ENCODE results near the gene YPEL4.

DNA sequence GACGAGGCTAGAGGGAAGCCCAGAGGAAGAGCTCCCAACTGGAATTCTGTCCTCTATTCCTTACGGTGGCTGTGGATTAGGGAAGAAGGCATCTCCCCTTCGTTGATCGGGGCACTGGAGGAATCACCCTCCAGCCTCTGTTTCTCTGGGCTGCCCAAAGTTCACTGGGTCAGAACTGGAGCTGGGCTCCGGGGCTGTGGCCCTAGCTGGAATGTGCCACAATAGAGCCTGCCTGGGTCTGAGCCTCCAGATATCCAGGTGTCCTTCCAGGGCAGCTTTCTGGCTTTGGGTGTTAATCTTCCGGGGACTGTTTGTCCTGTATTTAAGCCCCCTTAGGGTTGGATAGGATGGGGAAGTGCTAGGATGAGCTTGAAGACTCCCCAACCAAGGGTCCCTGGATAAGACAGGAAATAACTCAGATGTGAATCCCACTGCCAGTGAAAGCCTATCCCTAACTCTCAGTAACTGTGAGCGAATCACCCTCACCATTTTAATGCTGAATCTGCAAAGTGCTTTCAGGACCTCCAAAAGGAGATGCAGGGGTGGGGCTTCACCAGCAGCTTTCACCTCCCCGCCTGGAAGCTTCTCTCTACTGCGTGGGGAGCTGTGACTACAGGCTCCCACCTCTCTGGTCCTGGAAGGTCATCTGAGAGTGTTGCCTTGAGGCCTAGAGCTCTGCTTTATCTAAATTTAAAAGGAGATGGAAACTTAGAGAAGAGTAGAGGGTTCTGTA is 9.5 kb downstream of the YPEL4 start:
- TF ChIP-seq, protein P1, sequence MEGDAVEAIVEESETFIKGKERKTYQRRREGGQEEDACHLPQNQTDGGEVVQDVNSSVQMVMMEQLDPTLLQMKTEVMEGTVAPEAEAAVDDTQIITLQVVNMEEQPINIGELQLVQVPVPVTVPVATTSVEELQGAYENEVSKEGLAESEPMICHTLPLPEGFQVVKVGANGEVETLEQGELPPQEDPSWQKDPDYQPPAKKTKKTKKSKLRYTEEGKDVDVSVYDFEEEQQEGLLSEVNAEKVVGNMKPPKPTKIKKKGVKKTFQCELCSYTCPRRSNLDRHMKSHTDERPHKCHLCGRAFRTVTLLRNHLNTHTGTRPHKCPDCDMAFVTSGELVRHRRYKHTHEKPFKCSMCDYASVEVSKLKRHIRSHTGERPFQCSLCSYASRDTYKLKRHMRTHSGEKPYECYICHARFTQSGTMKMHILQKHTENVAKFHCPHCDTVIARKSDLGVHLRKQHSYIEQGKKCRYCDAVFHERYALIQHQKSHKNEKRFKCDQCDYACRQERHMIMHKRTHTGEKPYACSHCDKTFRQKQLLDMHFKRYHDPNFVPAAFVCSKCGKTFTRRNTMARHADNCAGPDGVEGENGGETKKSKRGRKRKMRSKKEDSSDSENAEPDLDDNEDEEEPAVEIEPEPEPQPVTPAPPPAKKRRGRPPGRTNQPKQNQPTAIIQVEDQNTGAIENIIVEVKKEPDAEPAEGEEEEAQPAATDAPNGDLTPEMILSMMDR (IDR thresholded peaks at IDR 0.05) = no peak
- TF ChIP-seq ZFX (IDR thresholded peaks at IDR 0.05; ENCODE audit: borderline replicate concordance) = no peak

All from 22Rv1 (cell line).